SK-N-SH (cell line): ENCODE data around the gene ABCA4. TPM values are rescaled to one million over a fixed set of nuclear protein-coding genes. Genes with fewer than 3 reads are reported as not detected.

Experiments used
- CTCF ChIA-PET: fragments of 300-600, 350-600 bp; formaldehyde crosslinking; extraction: SDS; loops from one replicate; lab custom pipeline; 2021; lab: Yijun Ruan, JAX
- POLR2A ChIA-PET: fragments of 350-600 bp; sonication (Branson Sonifier 250); formaldehyde crosslinking; extraction: SDS; loops from one replicate; lab custom pipeline; 2020; ENCODE audit warnings: antibody characterized with exemption, inconsistent platforms; lab: Yijun Ruan, JAX
- DNase-seq: peaks from one replicate; pipeline ENCODE4 v3.0.0; 2012
- H2AFZ ChIP-seq: fragments of 200-600 bp; sonication (generic); 2 replicates; pipeline ENCODE4 v1.8.1; 2016; ENCODE audit warnings: antibody characterized with exemption, mild to moderate bottlenecking, low read depth
- H3F3A ChIP-seq: fragments of 200-600 bp; sonication (generic); replicated peaks from 2 replicates; pipeline ENCODE3; 2016; ENCODE audit warnings: antibody characterized with exemption, mild to moderate bottlenecking; ENCODE audit not compliant: insufficient read depth
- H3K27ac ChIP-seq, 2 experiments: fragments of 200-500 bp in 1 of 2; fragments of 200-600 bp in 1 of 2; sonication (Bioruptor generic) in 1 of 2; sonication (generic), shearing (Covaris generic) in 1 of 2; 2 replicates each; pipeline versions ENCODE4 v1.5.1 to v1.6.1; 2014 to 2016; ENCODE audit warnings: low read depth in 2 of 2, inconsistent platforms in 1 of 2, low read length in 1 of 2, mild to moderate bottlenecking in 1 of 2, mixed read lengths in 1 of 2
- H3K27me3 ChIP-seq: fragments of 200-600 bp; sonication (generic), shearing (Covaris generic); 2 replicates; pipeline ENCODE4 v1.6.1; 2016; ENCODE audit warnings: mixed run types; ENCODE audit not compliant: insufficient read depth
- H3K36me3 ChIP-seq, 2 experiments: fragments of 200-500 bp in 1 of 2; fragments of 200-600 bp in 1 of 2; sonication (Bioruptor generic) in 1 of 2; sonication (generic) in 1 of 2; replicated peaks in 1 of 2; 2 replicates each; pipeline versions ENCODE3 to v1.5.1; 2014 to 2016; ENCODE audit warnings: low read length in 1 of 2, mild to moderate bottlenecking in 1 of 2; ENCODE audit not compliant: insufficient read depth in 2 of 2, control insufficient read depth in 1 of 2
- H3K4me1 ChIP-seq, 2 experiments: fragments of 200-500 bp in 1 of 2; fragments of 200-600 bp in 1 of 2; sonication (Bioruptor generic) in 1 of 2; sonication (generic), shearing (Covaris generic) in 1 of 2; 2 replicates each; pipeline versions ENCODE4 v1.5.1 to v1.6.1; 2014 to 2016; ENCODE audit warnings: low read depth in 1 of 2, low read length in 1 of 2, mixed run types in 1 of 2; ENCODE audit not compliant: insufficient read depth in 2 of 2, control insufficient read depth in 1 of 2
- H3K4me2 ChIP-seq: fragments of 200-600 bp; sonication (generic), shearing (Covaris generic); 2 replicates; pipeline ENCODE4 v1.6.1; 2017; ENCODE audit warnings: mixed run types
- H3K4me3 ChIP-seq, 2 experiments: fragments of 200-500 bp in 1 of 2; fragments of 200-600 bp in 1 of 2; sonication (Bioruptor generic) in 1 of 2; sonication (generic), shearing (Covaris generic) in 1 of 2; 2 replicates each; pipeline versions ENCODE4 v1.5.1 to v1.8.1; 2014 to 2016; ENCODE audit warnings: low read depth in 2 of 2, inconsistent platforms in 1 of 2, low read length in 1 of 2, mild to moderate bottlenecking in 1 of 2, mixed read lengths in 1 of 2, moderate library complexity in 1 of 2
- H3K79me2 ChIP-seq: fragments of 200-600 bp; sonication (generic); 2 replicates; pipeline ENCODE4 v1.8.1; 2017; ENCODE audit warnings: mild to moderate bottlenecking; ENCODE audit not compliant: insufficient read depth
- H3K9ac ChIP-seq: fragments of 200-600 bp; sonication (generic); 2 replicates; pipeline ENCODE4 v1.6.1; 2017; ENCODE audit warnings: mixed run types
- H3K9me2 ChIP-seq: fragments of 200-600 bp; sonication (generic); 2 replicates; pipeline ENCODE4 v1.6.1; 2017; ENCODE audit warnings: mixed run types
- H3K9me3 ChIP-seq: fragments of 200-600 bp; sonication (generic); 2 replicates; pipeline ENCODE4 v1.6.1; 2017; ENCODE audit warnings: mixed run types, mild to moderate bottlenecking, moderate library complexity
- H4K20me1 ChIP-seq: fragments of 200-600 bp; sonication (generic); 2 replicates; pipeline ENCODE4 v1.6.1; 2017; ENCODE audit warnings: mild to moderate bottlenecking, mixed run types; ENCODE audit not compliant: insufficient read depth
- ELF1 ChIP-seq: IDR thresholded peaks from 2 replicates; pipeline ENCODE4 v1.4.0; 2012
- EP300 ChIP-seq, 2 experiments: IDR thresholded peaks; 2 replicates each; pipeline versions ENCODE4 v1.4.0 to v1.6.1; 2012; ENCODE audit warnings: borderline replicate concordance in 1 of 2, low read depth in 1 of 2, low read length in 1 of 2
- FOXM1 ChIP-seq: IDR thresholded peaks from 2 replicates; pipeline ENCODE4 v1.4.0; 2012; ENCODE audit warnings: low read depth, mild to moderate bottlenecking
- GABPA ChIP-seq: IDR thresholded peaks from 2 replicates; pipeline ENCODE4 v1.4.0; 2012; ENCODE audit warnings: low read depth, mild to moderate bottlenecking
- MAX ChIP-seq: IDR thresholded peaks from 2 replicates; pipeline ENCODE4 v1.4.0; 2012; ENCODE audit warnings: low read depth
- MXI1 ChIP-seq: IDR thresholded peaks from 2 replicates; pipeline ENCODE4 v1.6.1; 2012; ENCODE audit warnings: mild to moderate bottlenecking, low read depth, low read length, improper control_type of control experiment
- NFIC ChIP-seq: IDR thresholded peaks from 2 replicates; pipeline ENCODE4 v1.4.0; 2012; ENCODE audit warnings: borderline replicate concordance
- PBX3 ChIP-seq: IDR thresholded peaks from 2 replicates; pipeline ENCODE4; 2012
- POLR2AphosphoS5 ChIP-seq: IDR thresholded peaks from 2 replicates; pipeline ENCODE4 v1.6.1; 2012; ENCODE audit warnings: low read depth, low read length
- RCOR1 ChIP-seq: fragments of 150-350 bp; IDR thresholded peaks from 2 replicates; pipeline ENCODE4 v1.6.1; 2017; ENCODE audit warnings: antibody characterized with exemption, low read length
- RFX5 ChIP-seq: IDR thresholded peaks from 2 replicates; pipeline ENCODE4 v1.6.1; 2012; ENCODE audit warnings: mild to moderate bottlenecking, improper control_type of control experiment, low read length
- RXRA ChIP-seq: IDR thresholded peaks from 2 replicates; pipeline ENCODE4 v1.4.0; 2012; ENCODE audit warnings: low read depth, mild to moderate bottlenecking, borderline replicate concordance
- TAF1 ChIP-seq: IDR thresholded peaks from 2 replicates; pipeline ENCODE4 v1.6.1; 2012; ENCODE audit warnings: low read depth, mild to moderate bottlenecking, low read length, moderate library complexity, borderline replicate concordance
- TCF12 ChIP-seq: IDR thresholded peaks from 2 replicates; pipeline ENCODE4 v1.4.0; 2012
- TEAD4 ChIP-seq: IDR thresholded peaks from 2 replicates; pipeline ENCODE4 v1.4.0; 2012; ENCODE audit warnings: mild to moderate bottlenecking, borderline replicate concordance; ENCODE audit not compliant: insufficient read depth
- WGBS: methylation state at CpG from one replicate; pipeline ENCODE4 v1.1.6; 2017; ENCODE audit warnings: low lambda C conversion rate; 5-methylcytosine and 5-hydroxymethylcytosine counted together
- polyA plus RNA-seq, 3 experiments: library from polyadenylated mRNA; depleted of rRNA; stranded (reverse); fragments of >200 nt; gene quantifications; 2 replicates each; pipeline ENCODE4 v1.2.3, GENCODE V29; 2012
- TF ChIP-seq, protein P1 (sequence below): fragments of 150-350 bp; IDR thresholded peaks from 2 replicates; pipeline ENCODE4 v1.6.1; 2017; ENCODE audit warnings: antibody characterized with exemption, low read length, low read depth, borderline replicate concordance
- TF ChIP-seq, protein P2 (sequence below): fragments of 150-350 bp; IDR thresholded peaks from 2 replicates; pipeline ENCODE4 v1.6.1; 2016; ENCODE audit warnings: mild to moderate bottlenecking, low read depth, low read length
- TF ChIP-seq, protein P3 (sequence below): IDR thresholded peaks from 2 replicates; pipeline ENCODE4 v1.6.1; 2012; ENCODE audit warnings: mild to moderate bottlenecking, low read depth, low read length, moderate library complexity

The ABCA4 gene
- polyA plus RNA-seq, 1 of the 3 experiments (the other 2 are of a cell fraction) = 0.03 TPM

DNA sequence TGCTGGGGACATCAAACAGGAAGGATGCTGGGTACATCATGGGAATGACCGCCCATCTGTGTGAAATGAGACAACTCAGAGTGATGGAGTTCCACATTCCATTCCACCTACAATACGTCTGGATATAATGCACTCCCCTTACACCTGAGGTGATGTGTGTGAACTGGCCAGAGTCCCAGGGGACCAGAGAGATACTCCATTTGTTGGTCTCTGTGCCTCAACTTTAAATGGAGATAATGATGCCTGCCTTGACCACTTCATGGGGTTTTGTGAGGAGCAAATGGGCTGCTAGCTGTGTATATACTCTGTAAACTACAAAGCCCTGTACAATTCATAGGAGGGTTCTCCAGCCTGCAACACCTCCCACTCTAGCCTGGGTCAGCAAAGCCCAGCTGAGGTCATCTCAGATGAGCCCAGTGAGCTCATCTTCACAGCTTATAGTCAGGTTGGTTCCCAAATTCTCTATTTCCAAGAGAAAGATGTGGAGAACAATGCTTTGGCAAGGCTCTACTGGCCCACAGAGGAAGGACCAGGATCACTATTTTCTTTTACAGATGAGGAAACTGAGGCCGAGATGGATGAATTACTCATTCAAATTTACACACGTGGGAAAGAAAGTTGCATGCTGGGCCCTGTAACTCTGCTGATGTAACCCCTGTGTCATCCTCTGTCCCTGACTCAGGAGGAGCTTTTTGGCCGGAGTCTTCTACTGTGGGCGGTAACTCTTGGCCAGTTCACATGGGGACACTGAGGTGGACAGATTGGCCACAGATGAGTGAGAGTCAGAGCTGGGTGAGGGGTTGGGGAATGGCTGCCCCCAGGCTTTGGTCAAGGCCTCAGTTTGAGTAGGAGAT is 106.1 kb downstream of the ABCA4 start:
- DNase-seq = no peak
- Histone ChIP-seq H3K79me2 (no peaks in the 10 kb centered on the region), H3K9me3 (no peaks in the 10 kb centered on the region), H3K9ac (no peak overlapping the region), H3K4me2 (no peak overlapping the region), H3K27me3 (no peaks in the 10 kb centered on the region), H3K4me1 (peaks cover 0 to 9% of the 10 kb centered on the region in 2 experiments; a peak in 1 of 4 replicates), H4K20me1 (no peaks in the 10 kb centered on the region), H3K27ac (no peak overlapping the region), H3K9me2 (no peaks in the 10 kb centered on the region), H3K4me3 (no peak overlapping the region), H2AFZ (no peak overlapping the region), H3F3A (no peaks in the 10 kb centered on the region), H3K36me3 (no peaks in the 10 kb centered on the region)
- ChIA-PET POLR2A (no interaction called here), CTCF (interaction anchor here (0.8 to 35.1 kb wide), 8 partner anchors 11 to 319 kb away, joined by 3 to 889 read pairs (median 6); no protein-coding TSS in a partner anchor)
- TF ChIP-seq FOXM1 = no peak
- TF ChIP-seq, protein P1, sequence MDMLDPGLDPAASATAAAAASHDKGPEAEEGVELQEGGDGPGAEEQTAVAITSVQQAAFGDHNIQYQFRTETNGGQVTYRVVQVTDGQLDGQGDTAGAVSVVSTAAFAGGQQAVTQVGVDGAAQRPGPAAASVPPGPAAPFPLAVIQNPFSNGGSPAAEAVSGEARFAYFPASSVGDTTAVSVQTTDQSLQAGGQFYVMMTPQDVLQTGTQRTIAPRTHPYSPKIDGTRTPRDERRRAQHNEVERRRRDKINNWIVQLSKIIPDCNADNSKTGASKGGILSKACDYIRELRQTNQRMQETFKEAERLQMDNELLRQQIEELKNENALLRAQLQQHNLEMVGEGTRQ = no peak
- no peak for TF ChIP-seq RCOR1
- no peak for TF ChIP-seq TEAD4
- TF ChIP-seq TCF12 = no peak
- TF ChIP-seq NFIC = no peak
- TF ChIP-seq PBX3 = no peak
- no peak for TF ChIP-seq MAX
- no peak for TF ChIP-seq EP300 (IDR thresholded peaks at IDR 0.05; ENCODE audit: borderline replicate concordance in 1 of 2, low read depth in 1 of 2, low read length in 1 of 2)
- no peak for TF ChIP-seq POLR2AphosphoS5
- no peak for TF ChIP-seq ELF1
- TF ChIP-seq, protein P2, sequence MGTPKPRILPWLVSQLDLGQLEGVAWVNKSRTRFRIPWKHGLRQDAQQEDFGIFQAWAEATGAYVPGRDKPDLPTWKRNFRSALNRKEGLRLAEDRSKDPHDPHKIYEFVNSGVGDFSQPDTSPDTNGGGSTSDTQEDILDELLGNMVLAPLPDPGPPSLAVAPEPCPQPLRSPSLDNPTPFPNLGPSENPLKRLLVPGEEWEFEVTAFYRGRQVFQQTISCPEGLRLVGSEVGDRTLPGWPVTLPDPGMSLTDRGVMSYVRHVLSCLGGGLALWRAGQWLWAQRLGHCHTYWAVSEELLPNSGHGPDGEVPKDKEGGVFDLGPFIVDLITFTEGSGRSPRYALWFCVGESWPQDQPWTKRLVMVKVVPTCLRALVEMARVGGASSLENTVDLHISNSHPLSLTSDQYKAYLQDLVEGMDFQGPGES = no peak
- TF ChIP-seq RXRA = no peak
- no peak for TF ChIP-seq GABPA
- WGBS = 65% methylated on average over 4 of the region's 6 CpGs

- H3K79me2 ChIP-seq = no peaks in the 10 kb centered on the region
- H3K4me1 ChIP-seq = peaks cover 0 to 9% of the 10 kb centered on the region in 2 experiments; a peak in 1 of 4 replicates
- H3K9ac ChIP-seq = no peak overlapping the region
- no peak for DNase-seq
- no peak overlapping the region for H2AFZ ChIP-seq
- POLR2A ChIA-PET = no interaction called here
- CTCF ChIA-PET = interaction anchor here (1.0 to 10.2 kb wide), 4 partner anchors 12 to 322 kb away, joined by 4 to 82 read pairs (median 7); no protein-coding TSS in a partner anchor
- H3K36me3 ChIP-seq = no peaks in the 10 kb centered on the region
- no peak overlapping the region for H3K27ac ChIP-seq
- H3K9me2 ChIP-seq = no peaks in the 10 kb centered on the region
- H3K9me3 ChIP-seq = no peaks in the 10 kb centered on the region
- no peak overlapping the region for H3K4me3 ChIP-seq
- H3K4me2 ChIP-seq = no peak overlapping the region
- 70% methylated on average over 6 of the region's 6 CpGs for WGBS
- H4K20me1 ChIP-seq = no peaks in the 10 kb centered on the region
- H3F3A ChIP-seq = no peaks in the 10 kb centered on the region
- no peaks in the 10 kb centered on the region for H3K27me3 ChIP-seq
- TF ChIP-seq TEAD4 (no peak), TAF1 (no peak), RFX5 (no peak), MXI1 (no peak), ELF1 (no peak), EP300 (IDR thresholded peaks at IDR 0.05; ENCODE audit: borderline replicate concordance in 1 of 2, low read depth in 1 of 2, low read length in 1 of 2) (no peak), FOXM1 (no peak)
- TF ChIP-seq, protein P3, sequence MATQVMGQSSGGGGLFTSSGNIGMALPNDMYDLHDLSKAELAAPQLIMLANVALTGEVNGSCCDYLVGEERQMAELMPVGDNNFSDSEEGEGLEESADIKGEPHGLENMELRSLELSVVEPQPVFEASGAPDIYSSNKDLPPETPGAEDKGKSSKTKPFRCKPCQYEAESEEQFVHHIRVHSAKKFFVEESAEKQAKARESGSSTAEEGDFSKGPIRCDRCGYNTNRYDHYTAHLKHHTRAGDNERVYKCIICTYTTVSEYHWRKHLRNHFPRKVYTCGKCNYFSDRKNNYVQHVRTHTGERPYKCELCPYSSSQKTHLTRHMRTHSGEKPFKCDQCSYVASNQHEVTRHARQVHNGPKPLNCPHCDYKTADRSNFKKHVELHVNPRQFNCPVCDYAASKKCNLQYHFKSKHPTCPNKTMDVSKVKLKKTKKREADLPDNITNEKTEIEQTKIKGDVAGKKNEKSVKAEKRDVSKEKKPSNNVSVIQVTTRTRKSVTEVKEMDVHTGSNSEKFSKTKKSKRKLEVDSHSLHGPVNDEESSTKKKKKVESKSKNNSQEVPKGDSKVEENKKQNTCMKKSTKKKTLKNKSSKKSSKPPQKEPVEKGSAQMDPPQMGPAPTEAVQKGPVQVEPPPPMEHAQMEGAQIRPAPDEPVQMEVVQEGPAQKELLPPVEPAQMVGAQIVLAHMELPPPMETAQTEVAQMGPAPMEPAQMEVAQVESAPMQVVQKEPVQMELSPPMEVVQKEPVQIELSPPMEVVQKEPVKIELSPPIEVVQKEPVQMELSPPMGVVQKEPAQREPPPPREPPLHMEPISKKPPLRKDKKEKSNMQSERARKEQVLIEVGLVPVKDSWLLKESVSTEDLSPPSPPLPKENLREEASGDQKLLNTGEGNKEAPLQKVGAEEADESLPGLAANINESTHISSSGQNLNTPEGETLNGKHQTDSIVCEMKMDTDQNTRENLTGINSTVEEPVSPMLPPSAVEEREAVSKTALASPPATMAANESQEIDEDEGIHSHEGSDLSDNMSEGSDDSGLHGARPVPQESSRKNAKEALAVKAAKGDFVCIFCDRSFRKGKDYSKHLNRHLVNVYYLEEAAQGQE = no peak
- TF ChIP-seq, protein P1 = no peak
Observed at GRCh38 chr1:94014087-94014486, 106.9 kb downstream of the ABCA4 start.
